GM19467 (cell line): ENCODE data around the gene GALNT2.

Experiments used
- ATAC-seq: cut with Tn5 transposase; IDR thresholded peaks from one replicate; pipeline ENCODE4 v1.9.1; 2021; ENCODE audit warnings: mild to moderate bottlenecking, moderate library complexity; ENCODE audit not compliant: unreplicated experiment

GALNT2 gene

GRCh38 chr1:230110971-230111370, 43.9 kb downstream of the GALNT2 start:
- no peak for ATAC-seq

DNA sequence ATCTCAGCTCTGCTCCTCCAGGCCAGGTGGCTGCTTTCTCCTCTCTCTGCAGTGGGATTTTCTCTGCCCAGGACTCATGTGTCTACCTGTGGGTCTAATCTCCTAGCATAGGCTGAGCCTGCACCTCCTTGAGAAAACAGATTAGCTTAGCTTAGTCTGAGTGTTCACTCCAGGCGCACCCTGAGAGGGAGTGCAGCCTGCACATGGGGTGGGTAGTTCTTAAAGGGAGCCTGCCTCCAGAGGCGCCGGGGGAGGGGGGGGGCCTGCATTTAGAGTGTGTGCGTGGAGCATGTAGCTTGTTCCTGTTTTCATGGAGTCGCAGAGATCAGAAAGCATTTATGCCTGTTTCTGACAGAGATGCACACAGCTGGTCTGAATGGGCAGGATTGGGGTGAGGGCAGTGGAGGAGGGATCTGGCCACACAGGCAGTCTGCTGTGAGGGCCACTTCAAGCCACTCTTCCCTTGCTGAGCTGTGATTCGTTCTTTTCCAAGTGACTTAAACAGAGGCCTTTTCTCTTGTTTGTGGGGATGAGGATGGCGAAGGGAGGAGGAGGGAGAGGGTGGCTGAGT, 45.2 kb downstream of the GALNT2 start:
- ATAC-seq, result no peak

DNA sequence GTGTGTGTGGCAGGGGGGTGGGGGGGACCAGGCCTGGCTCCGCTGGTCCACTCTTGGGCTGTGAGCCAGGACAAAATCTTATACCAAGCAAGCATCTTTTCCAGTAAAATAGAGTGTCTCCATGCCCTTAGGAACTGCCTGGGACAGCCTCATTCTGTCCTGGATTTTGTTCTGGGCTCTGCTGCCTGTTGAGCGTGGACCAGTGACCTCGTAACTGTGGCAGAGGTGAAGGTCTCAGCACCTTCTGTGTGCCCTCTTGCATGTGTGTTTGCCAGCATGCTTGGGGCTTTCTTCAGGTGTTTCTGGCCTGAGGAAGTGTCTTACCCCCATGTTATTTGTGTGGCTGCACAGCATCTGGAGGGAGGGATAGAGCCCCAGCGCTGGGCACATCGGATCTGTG, 45.7 kb downstream of the GALNT2 start:
- no peak for ATAC-seq

GRCh38 chr1:230113235-230113592, 46.2 kb downstream of the GALNT2 start:
- no peak for ATAC-seq

DNA sequence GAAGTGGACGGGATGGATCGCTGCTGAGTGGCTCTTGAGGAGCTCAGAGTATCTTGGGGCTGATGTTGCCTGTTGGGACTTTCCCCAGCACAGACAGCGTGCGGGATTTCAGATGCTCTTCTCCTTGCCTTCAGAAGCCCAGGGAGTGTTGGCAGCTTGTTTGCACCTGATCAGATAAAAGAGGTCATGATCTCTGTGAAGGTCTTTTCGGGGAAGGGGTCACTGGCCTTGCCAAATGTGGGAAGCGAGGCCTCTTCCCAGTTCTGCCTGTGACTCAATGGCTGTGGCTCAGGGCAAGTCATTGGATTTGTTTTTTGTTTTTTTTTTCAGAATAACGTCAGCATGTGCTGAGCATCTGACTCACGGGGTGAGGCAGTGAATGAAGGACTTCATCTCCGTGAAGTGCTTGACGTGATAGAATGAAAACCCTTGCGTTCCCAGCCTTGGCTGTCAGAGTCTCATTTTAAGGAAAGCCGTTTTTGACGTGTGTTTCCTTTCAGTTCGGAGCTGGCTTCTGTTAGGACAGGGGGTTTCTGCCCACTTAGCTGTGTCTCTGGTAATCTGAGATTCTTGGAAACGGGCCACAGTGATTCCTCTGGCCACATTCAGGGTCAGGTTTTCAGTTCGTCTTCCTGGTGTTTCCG, 46.7 kb downstream of the GALNT2 start:
- no peak for ATAC-seq

DNA sequence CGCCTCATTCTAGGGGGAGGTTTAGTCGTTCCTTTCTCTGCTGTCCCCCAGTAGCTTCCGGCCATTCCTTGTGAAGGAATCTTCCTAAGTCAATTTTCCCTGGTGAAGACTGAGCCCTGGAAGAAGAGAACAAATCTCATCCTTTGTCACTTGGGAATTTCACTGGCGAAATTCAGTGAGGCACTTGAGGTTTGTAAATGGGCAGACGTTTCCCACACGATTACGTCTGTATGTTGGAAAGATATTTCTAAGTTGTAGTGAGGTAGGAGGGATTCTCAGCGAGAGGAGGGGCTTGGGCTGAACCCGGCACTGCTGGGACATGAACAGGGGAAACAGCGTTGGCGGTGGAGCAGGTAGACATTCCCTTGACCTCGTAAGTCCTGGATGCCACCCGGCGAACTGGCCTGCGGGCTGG, 47.2 kb downstream of the GALNT2 start:
- no peak for ATAC-seq

DNA sequence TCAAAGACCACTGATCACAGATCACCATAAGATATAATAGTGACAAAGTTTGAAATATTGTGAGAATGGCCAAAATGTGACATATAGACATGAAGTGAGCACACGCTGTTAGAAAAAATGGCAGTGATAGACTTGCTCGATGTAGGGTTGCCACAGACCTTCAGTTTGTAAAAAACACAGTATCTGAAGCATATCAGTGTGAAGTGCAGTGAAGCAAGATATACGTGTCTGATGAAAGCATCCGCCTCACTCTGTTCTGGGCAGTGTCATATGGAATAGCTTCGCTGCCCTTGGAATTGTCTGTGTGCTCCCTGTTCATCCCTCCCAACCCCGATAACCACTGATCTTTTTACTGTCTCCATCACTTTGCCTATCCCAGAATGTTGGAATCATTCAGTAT, 50.7 kb downstream of the GALNT2 start:
- ATAC-seq, result no peak

GRCh38 chr1:230119340-230119739, 52.3 kb downstream of the GALNT2 start:
- ATAC-seq, result no peak

DNA sequence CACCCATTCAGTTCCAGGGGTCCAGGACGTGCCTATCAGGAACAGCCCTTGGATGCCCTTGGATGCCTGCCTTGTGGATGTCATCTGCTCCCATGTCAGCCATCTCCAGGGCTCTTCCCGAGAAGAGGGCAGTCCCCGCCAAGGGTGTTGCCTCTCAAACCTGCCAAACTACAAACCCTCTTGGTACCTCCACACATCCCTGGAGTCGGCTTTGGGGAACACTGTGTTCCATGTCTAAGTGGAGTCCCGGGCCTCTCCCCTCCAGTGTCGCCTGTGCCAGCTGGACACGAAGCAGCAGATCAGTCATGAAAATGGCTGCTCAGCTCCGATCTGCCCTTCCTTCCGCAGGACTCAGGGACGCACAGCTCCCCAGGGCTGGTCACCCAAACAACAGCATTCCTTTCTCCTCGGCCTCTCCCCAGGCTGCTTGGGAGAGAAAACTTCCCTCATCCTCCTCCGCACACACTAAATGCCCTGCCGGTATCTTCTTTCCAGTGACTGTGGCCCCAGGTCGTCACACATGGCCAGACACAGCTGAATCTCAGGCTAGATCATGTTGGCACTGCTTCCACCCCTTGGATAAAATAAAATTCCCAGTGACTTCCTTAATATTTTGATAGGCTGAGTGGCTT, 53.4 kb downstream of the GALNT2 start:
- ATAC-seq, result no peak

DNA sequence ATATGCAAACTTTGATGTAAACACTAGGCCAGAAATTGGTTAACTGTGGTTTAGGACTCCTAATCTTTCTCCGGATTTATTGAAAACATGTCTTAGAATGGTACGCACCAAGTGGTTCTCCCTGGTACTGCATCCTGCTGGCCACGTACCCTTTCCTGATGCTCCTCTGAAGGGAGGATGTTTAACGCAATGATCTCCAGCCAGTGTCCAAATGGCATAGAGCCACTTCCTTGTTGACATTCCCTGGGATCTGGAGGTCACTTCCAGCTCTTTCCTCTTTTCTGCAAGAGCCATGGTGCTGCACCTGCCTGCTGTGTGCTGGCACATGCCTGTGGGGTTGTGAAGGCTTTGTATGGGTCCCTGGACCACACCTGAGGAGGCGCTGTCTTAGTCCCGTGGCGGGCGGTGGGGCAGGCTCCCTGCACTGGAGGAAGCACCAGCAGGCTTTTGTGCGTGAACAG, 53.9 kb downstream of the GALNT2 start:
- no peak for ATAC-seq

DNA sequence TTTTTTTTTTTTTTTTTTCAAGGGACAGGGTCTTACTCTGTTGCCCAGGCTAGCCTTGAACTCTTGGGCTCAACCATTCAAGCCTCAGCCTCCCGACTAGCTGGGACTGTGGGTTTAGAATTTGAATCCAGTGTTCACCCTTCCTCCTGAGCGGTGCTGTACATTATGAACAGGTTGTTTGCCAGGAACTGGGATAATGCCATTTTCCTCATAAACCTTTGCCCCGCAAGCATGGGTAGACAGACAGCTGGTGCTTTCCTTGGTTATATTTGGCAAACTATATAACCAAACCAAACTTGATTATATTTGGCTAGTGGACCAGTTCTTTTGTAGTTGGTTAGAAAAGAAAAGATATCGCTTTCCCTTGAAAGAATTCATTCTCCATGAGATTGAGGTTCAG, 54.9 kb downstream of the GALNT2 start:
- ATAC-seq, result no peak

- ATAC-seq, result no peak
These were observed 55.6 kb downstream of the GALNT2 start for GRCh38 chr1:230122366-230123279.

DNA sequence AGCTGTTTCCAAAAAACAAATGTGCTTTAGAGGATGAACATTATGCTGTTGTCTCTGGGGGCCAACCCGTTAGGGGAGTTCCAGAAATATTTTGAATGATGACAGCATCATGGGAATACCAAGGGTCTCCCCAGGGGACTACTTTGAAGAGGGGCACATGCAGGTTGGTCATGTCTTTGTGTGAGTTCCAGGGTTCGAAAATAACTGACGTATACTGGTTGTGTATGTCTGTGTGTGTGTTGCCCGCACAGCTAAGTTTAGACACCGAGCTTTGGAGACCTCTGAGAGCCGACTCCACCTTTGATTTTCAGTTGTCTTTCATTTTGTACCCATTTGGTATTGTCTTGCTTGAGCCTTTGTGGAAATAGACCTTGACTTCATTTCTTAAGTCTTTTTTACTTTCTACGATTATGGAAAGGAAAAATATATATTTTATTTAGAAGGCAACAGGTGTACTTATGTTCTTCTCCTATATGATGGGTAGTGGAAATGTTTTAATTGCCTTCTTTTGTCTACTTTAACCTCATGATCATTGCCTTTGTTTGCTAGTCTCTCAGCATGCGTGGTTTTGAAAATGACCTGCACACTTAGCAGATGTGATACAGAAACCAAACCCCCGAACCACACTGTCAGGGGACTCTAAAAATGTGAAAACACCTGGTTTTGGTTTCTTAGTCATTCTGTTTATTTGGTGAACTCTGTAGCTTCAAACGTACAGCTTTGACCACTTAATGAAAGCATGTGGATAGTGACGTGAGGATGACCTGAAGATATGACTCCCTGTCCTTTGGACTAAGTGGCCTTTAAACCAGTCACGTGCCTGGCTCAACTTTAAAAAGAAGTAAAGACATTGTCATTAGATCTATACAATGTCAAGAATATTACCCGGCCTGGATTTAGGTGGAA, 56.5 kb downstream of the GALNT2 start:
- ATAC-seq, result peak; percentile 86

GRCh38 chr1:230124186-230125128, 57.4 kb downstream of the GALNT2 start:
- no peak for ATAC-seq

DNA sequence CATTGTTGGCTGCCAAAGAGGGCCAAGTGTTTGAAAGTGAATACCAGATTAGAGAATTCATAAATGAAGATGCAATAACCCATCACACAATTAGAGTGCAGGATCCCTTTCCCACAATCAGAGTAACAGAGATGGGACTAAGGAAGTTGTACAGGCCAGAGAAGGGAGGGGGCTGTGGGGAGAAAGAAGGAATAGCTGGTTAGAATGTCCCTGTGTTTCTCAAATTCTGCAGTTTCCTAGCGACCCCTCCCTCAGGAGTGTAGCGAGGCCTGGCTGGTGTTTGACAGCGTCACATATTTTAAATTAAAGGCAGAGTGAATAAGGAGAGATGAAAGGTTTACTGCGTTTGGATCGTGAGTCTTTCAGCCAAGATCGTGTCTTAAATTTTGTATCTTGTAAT, 58.1 kb downstream of the GALNT2 start:
- ATAC-seq, result no peak

DNA sequence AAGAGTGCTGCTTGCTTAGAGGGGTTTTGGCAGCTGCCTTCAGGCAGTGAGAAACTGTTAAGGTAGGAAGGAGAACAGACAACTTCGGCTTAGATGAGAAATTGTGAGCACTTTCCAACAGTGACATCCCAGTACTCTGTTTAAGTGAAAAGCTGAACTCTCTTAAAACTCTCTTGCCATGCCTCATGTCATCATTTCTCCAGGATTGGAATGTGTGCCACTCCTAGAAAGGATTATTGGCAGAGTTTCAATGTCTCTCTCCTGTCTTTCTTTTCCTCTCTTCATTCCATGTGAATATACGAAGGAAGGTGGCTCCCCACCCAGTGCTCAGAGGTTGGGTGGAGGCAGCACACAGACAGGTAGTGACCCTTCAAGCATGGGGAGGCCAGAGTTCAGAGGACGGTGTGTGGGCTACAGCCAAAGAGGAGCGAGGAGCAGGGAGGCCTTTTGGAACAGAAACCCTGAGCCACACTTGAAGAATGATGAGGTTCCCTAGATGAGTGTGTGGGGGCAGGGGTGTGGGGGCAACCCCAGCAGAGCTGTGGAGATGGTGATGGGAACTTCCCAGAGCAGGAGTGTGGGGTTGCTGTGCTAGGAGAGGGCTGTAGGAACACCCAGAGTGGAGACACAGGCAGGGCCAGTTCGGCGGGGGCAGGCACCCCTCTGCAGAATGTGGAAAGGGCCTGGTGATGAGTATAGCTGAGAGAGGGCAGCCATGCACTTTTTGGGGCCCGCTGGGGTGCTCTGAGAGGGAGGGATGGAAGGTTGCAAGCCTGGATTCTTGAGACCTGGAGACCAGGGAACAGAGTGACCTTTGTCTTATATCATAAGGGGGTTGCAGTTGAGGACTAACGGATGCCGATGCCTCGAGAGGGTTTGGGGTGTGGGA, 58.8 kb downstream of the GALNT2 start:
- ATAC-seq, result no peak

DNA sequence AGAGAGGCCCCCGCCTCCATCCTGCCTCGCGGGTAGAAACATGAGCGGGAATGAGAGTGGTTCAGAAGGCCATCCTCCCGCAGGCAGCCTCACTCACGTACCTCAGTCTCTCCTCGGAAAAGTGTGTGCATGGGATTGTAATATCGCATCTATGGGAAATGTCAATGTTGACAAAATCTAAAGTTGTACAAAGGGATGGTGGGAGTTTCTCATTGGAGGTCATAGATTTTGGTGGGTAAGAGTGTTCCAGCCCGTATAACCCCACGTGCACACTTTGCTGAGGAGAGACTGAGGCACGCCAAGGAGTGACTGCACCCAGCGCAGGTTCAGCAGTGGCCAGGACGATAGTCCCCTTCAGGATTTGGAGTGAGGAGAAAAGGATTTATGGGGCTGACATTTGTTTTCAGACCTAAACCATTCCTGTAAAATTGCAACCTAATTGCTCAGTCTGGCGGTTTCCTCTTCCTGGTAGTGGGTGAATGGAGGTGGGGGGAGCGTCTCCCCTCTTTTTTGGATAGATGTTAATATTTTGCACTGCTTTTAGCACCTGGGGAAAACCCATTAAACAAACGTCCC, 59.6 kb downstream of the GALNT2 start:
- no peak for ATAC-seq
